Testis (tissue), 3 donors: Measurements from ENCODE around the gene ZNF277. TPM values are rescaled to one million over a fixed set of nuclear protein-coding genes. Genes with fewer than 3 reads are reported as not detected.

Experiments
- DNase-seq: peaks from one replicate; pipeline ENCODE4 v3.0.0-alpha.2; 2019
- H3K27ac ChIP-seq, 2 donors: fragments of 200-600 bp; sonication (generic); one replicate each; pipeline ENCODE4 v1.5.1; 2019
- H3K27me3 ChIP-seq: fragments of 200-600 bp; sonication (generic); one replicate; pipeline ENCODE4 v1.5.1; 2019
- H3K36me3 ChIP-seq: fragments of 200-600 bp; sonication (generic); one replicate; pipeline ENCODE4 v1.5.1; 2017; ENCODE audit warnings: low read depth; ENCODE audit errors: missing control alignments
- H3K4me1 ChIP-seq: fragments of 200-600 bp; sonication (generic); one replicate; pipeline ENCODE4 v1.5.1; 2019
- H3K4me3 ChIP-seq, 2 donors: fragments of 200-600 bp; sonication (generic); one replicate each; pipeline ENCODE4 v1.5.1; 2017 to 2019
- H3K9me3 ChIP-seq: fragments of 200-600 bp; sonication (generic); one replicate; pipeline ENCODE4 v1.5.1; 2017
- CTCF ChIP-seq, 3 experiments: fragments of 450-650 bp in 2 of 3; fragments of 200-600 bp in 1 of 3; sonication (generic) in 1 of 3; IDR thresholded peaks; one replicate each; pipeline ENCODE4 v1.5.1; 2016 to 2019; ENCODE audit warnings: antibody characterized with exemption in 3 of 3, mild to moderate bottlenecking in 2 of 3, moderate library complexity in 1 of 3
- POLR2A ChIP-seq: fragments of 450-650 bp; IDR thresholded peaks from one replicate; pipeline ENCODE4 v1.6.1; 2017; ENCODE audit warnings: antibody characterized with exemption, mild to moderate bottlenecking, moderate library complexity
- WGBS, 2 donors: methylation state at CpG; one replicate each; pipeline ENCODE4 v1.1.5; 2018; 5-methylcytosine and 5-hydroxymethylcytosine counted together
- intact Hi-C: fragments of 100-400 bp; cut with DNase I; formaldehyde crosslinking; loops from one replicate; pipeline ENCODE4 v1.15.1; 2023; ENCODE audit warnings: low total_unique reads
- polyA plus RNA-seq: library from polyadenylated mRNA; stranded (reverse); fragments of 350-450 nt; fragmentation: Illumina TruSeq; extraction: RNeasy Lipid Tissue Mini Kit (QIAGEN cat#74804); gene quantifications from one replicate; pipeline ENCODE4 v1.2.3, GENCODE V29; 2014; ENCODE audit warnings: low read depth, low replicate concordance; ENCODE audit not compliant: insufficient read depth
- total RNA-seq, 2 donors: library from RNA; depleted of rRNA; stranded (reverse); fragments of >200 nt; gene quantifications; one replicate each; pipeline ENCODE4 v1.2.3, GENCODE V29; 2016

The ZNF277 gene
- total and polyA plus RNA-seq, 3 donors from 2014 or later, result 13.9 to 15.4 (median 14.6) TPM

- Histone ChIP-seq H3K4me1 (no peaks in the 10 kb centered on the region), H3K27ac (no peak overlapping the region), H3K27me3 (no peaks in the 10 kb centered on the region), H3K9me3 (no peaks in the 10 kb centered on the region), H3K4me3 (no peak overlapping the region), H3K36me3 (no peaks in the 10 kb centered on the region)
- TF ChIP-seq POLR2A (no peak), CTCF (IDR thresholded peaks at IDR 0.05) (no peak)
- intact Hi-C loops, result no loop called here
- no peak for DNase-seq
Observed at GRCh38 chr7:112193915-112194502, 12.5 kb upstream of the ZNF277 start.

- H3K36me3 ChIP-seq, result no peaks in the 10 kb centered on the region
- H3K9me3 ChIP-seq, result no peaks in the 10 kb centered on the region
- TF ChIP-seq POLR2A (no peak), CTCF (IDR thresholded peaks at IDR 0.05) (no peak)
- H3K27me3 ChIP-seq, result no peaks in the 10 kb centered on the region
- H3K27ac ChIP-seq, result no peak overlapping the region
- WGBS, 2 donors, result 68 to 75% methylated on average over 5 of the region's 5 CpGs
- H3K4me3 ChIP-seq, result no peak overlapping the region
- no peaks in the 10 kb centered on the region for H3K4me1 ChIP-seq
- intact Hi-C loops, result no loop called here
- DNase-seq, result no peak
Observed at GRCh38 chr7:112195717-112196116, 10.8 kb upstream of the ZNF277 start.

- no peak for DNase-seq
- Histone ChIP-seq H3K36me3 (no peaks in the 10 kb centered on the region), H3K4me3 (no peak overlapping the region), H3K27ac (no peak overlapping the region), H3K4me1 (no peaks in the 10 kb centered on the region), H3K9me3 (no peaks in the 10 kb centered on the region), H3K27me3 (no peaks in the 10 kb centered on the region)
- WGBS, 2 donors, result 84 to 86% methylated on average over 6 of the region's 6 CpGs
- TF ChIP-seq CTCF (IDR thresholded peaks at IDR 0.05), result no peak
- no peak for TF ChIP-seq POLR2A
- intact Hi-C loops, result no loop called here
Observed at GRCh38 chr7:112197322-112197721, 9.2 kb upstream of the ZNF277 start.

- H3K4me3 ChIP-seq, result no peak overlapping the region
- intact Hi-C loops, result no loop called here
- H3K27ac ChIP-seq, result no peak overlapping the region
- H3K4me1 ChIP-seq, result peaks cover 3% of the 10 kb centered on the region
- H3K36me3 ChIP-seq, result no peaks in the 10 kb centered on the region
- no peaks in the 10 kb centered on the region for H3K9me3 ChIP-seq
- TF ChIP-seq POLR2A, result no peak
- no peak for TF ChIP-seq CTCF (IDR thresholded peaks at IDR 0.05)
- WGBS, 2 donors, result 91% methylated on average over 2 of the region's 2 CpGs
- DNase-seq, result no peak
- H3K27me3 ChIP-seq, result no peaks in the 10 kb centered on the region
Observed at GRCh38 chr7:112199035-112199655, 7.3 kb upstream of the ZNF277 start.

- Histone ChIP-seq H3K4me1 (peaks cover 3% of the 10 kb centered on the region), H3K27ac (no peak overlapping the region), H3K9me3 (no peaks in the 10 kb centered on the region), H3K36me3 (no peaks in the 10 kb centered on the region), H3K4me3 (no peak overlapping the region), H3K27me3 (no peaks in the 10 kb centered on the region)
- DNase-seq, result no peak
- intact Hi-C loops, result no loop called here
- TF ChIP-seq POLR2A (no peak), CTCF (IDR thresholded peaks at IDR 0.05) (no peak)
- 96 to 100% methylated on average over 1 of the region's 1 CpG for WGBS, 2 donors
Observed at GRCh38 chr7:112199672-112200071, 6.8 kb upstream of the ZNF277 start.
